Fibroblast of villous mesenchyme (primary cell): ENCODE data around the gene GARNL3. TPM values are rescaled to one million over a fixed set of nuclear protein-coding genes. Genes with fewer than 3 reads are reported as not detected.

Experiments
- DNase-seq: peaks from one replicate; pipeline ENCODE4 v3.0.0-alpha.2; 2010; ENCODE audit warnings: low read depth
- H3K4me3 ChIP-seq: 2 replicates; pipeline ENCODE4 v1.5.1; 2011; ENCODE audit warnings: low read depth, mild to moderate bottlenecking, low read length
- CTCF ChIP-seq: IDR thresholded peaks from 2 replicates; pipeline ENCODE4 v1.5.1; 2012; ENCODE audit warnings: low read depth, mild to moderate bottlenecking, low read length; ENCODE audit not compliant: insufficient read depth
- total RNA-seq: library from RNA; depleted of rRNA; stranded (reverse); fragments of >200 nt; gene quantifications from 2 replicates; pipeline ENCODE4 v1.2.3, GENCODE V29; 2012

GARNL3 gene
- total RNA-seq, 1 donor, result 0.86 TPM

- no peak for DNase-seq
- H3K4me3 ChIP-seq, result no peak overlapping the region
- TF ChIP-seq CTCF, result no peak
Measured at GRCh38 chr9:127365461-127365860, 100.9 kb downstream of the GARNL3 start.

GRCh38 chr9:127366594-127366993, 102.0 kb downstream of the GARNL3 start:
- DNase-seq, result no peak
- TF ChIP-seq CTCF, result no peak
- H3K4me3 ChIP-seq, result no peak overlapping the region

- no peak overlapping the region for H3K4me3 ChIP-seq
- no peak for TF ChIP-seq CTCF
- DNase-seq, result no peak
Measured at GRCh38 chr9:127368852-127369402, 104.4 kb downstream of the GARNL3 start.

- no peak for TF ChIP-seq CTCF
- H3K4me3 ChIP-seq, result no peak overlapping the region
- DNase-seq, result no peak
Measured at GRCh38 chr9:127369428-127369827, 104.9 kb downstream of the GARNL3 start.

- no peak overlapping the region for H3K4me3 ChIP-seq
- DNase-seq, result no peak
- TF ChIP-seq CTCF, result no peak
Measured at GRCh38 chr9:127370147-127370579, 105.6 kb downstream of the GARNL3 start.

GRCh38 chr9:127370672-127371648, 106.4 kb downstream of the GARNL3 start:
- no peak overlapping the region for H3K4me3 ChIP-seq
- TF ChIP-seq CTCF, result no peak
- DNase-seq, result no peak
